Endothelial cell of umbilical vein (primary cell): ENCODE results near the gene CCN2. TPM values are rescaled to one million over a fixed set of nuclear protein-coding genes. Genes with fewer than 3 reads are reported as not detected.

Experiments
- BruUV-seq: library from RNA; stranded (reverse); fragments of 400-500 nt; replicated peaks from 2 replicates; lab custom pipeline; 2021; lab: Mats Ljungman, UMichigan
- CTCF ChIA-PET: fragments of 300-600, 350-600 bp; sonication (Branson Sonifier 250); formaldehyde crosslinking; loops from one replicate; lab custom pipeline; 2021; ENCODE audit warnings: antibody characterized with exemption, inconsistent platforms; lab: Charles Lee
- POLR2A ChIA-PET: fragments of 300-600, 350-600 bp; sonication (Branson Sonifier 250); formaldehyde crosslinking; loops from one replicate; lab custom pipeline; 2021; ENCODE audit warnings: antibody characterized with exemption, inconsistent platforms; lab: Charles Lee
- DNase-seq: peaks from one replicate; pipeline ENCODE4 v3.0.0-alpha.2; 2011; ENCODE audit warnings: low read depth, low spot score
- FAIRE-seq: peaks from 2 replicates; lab custom pipeline; 2011; peaks lifted over from hg19 to GRCh38; lab: Jason Lieb, UNC
- H2AFZ ChIP-seq: 2 replicates; pipeline ENCODE4 v1.6.0; 2012; ENCODE audit warnings: low read depth, low read length, control low read depth, inconsistent platforms
- H3K27ac ChIP-seq: 2 replicates; pipeline ENCODE4 v1.5.1; 2011; ENCODE audit warnings: low read depth, mild to moderate bottlenecking, control low read depth, low read length, moderate library complexity; ENCODE audit not compliant: insufficient read depth
- H3K27me3 ChIP-seq, 2 experiments: 2 replicates each; pipeline versions ENCODE4 v1.6.0 to v1.6.1; 2011; ENCODE audit warnings: low read length in 2 of 2, mixed read lengths in 1 of 2; ENCODE audit not compliant: control insufficient read depth in 2 of 2, insufficient read depth in 2 of 2
- H3K36me3 ChIP-seq, 2 experiments: 2 replicates in 1 of 2; 3 replicates in 1 of 2; pipeline ENCODE4 v1.5.1; 2011; ENCODE audit warnings: low read length in 2 of 2, mild to moderate bottlenecking in 1 of 2, moderate library complexity in 1 of 2; ENCODE audit not compliant: control insufficient read depth in 2 of 2, insufficient read depth in 2 of 2; ENCODE audit errors: extremely low read depth in 1 of 2
- H3K4me1 ChIP-seq: 3 replicates; pipeline ENCODE4 v1.5.1; 2011; ENCODE audit warnings: mild to moderate bottlenecking, low read length; ENCODE audit not compliant: control insufficient read depth, insufficient read depth; ENCODE audit errors: extremely low read depth
- H3K4me2 ChIP-seq: 2 replicates; pipeline ENCODE4 v1.6.1; 2011; ENCODE audit warnings: low read length, control low read depth, mixed read lengths; ENCODE audit not compliant: insufficient read depth
- H3K4me3 ChIP-seq, 3 experiments: fragments of 200-600 bp in 1 of 3; sonication (generic), shearing (Covaris generic) in 1 of 3; replicated peaks in 1 of 3; 2 replicates each; pipeline ENCODE4 v1.5.1; 2011 to 2016; ENCODE audit warnings: control low read depth in 3 of 3, low read length in 3 of 3, mild to moderate bottlenecking in 2 of 3, inconsistent platforms in 1 of 3, low read depth in 1 of 3, moderate library complexity in 1 of 3; ENCODE audit not compliant: insufficient read depth in 1 of 3
- H3K79me2 ChIP-seq: 2 replicates; pipeline ENCODE4 v1.6.0; 2012; ENCODE audit warnings: low read length, inconsistent platforms; ENCODE audit not compliant: control insufficient read depth, insufficient read depth
- H3K9ac ChIP-seq: replicated peaks from 2 replicates; pipeline ENCODE3; 2011; ENCODE audit warnings: low read length, control low read depth; ENCODE audit not compliant: insufficient read depth; ENCODE audit errors: extremely low read depth
- H3K9me1 ChIP-seq: replicated peaks from 3 replicates; pipeline ENCODE4 v1.6.0; 2011; ENCODE audit warnings: mild to moderate bottlenecking, low read length; ENCODE audit not compliant: control insufficient read depth, insufficient read depth; ENCODE audit errors: extremely low read depth
- H3K9me3 ChIP-seq: replicated peaks from 2 replicates; pipeline ENCODE4 v1.5.1; 2012; ENCODE audit warnings: low read length, inconsistent platforms; ENCODE audit not compliant: control insufficient read depth, insufficient read depth
- H4K20me1 ChIP-seq: replicated peaks from 2 replicates; pipeline ENCODE3; 2011; ENCODE audit warnings: mild to moderate bottlenecking, low read length; ENCODE audit not compliant: control insufficient read depth, insufficient read depth; ENCODE audit errors: extremely low read depth
- CTCF ChIP-seq, 2 donors: IDR thresholded peaks; 1 replicate in 1 of 2; 2 replicates in 1 of 2; pipeline ENCODE4 v1.5.1; 2011; ENCODE audit warnings: low read length in 2 of 2, mild to moderate bottlenecking in 2 of 2, moderate library complexity in 2 of 2, control low read depth in 1 of 2, inconsistent platforms in 1 of 2, low read depth in 1 of 2; ENCODE audit not compliant: insufficient read depth in 1 of 2; ENCODE audit errors: extremely low read depth in 1 of 2
- EZH2 ChIP-seq: IDR thresholded peaks from 2 replicates; pipeline ENCODE4 v1.6.1; 2012; ENCODE audit warnings: borderline replicate concordance, low read depth, mild to moderate bottlenecking, moderate library complexity, low read length, inconsistent platforms; ENCODE audit not compliant: severe bottlenecking
- FOS ChIP-seq: IDR thresholded peaks from 2 replicates; pipeline ENCODE4 v1.6.1; 2011; ENCODE audit warnings: mild to moderate bottlenecking, low read length, moderate library complexity, borderline replicate concordance; ENCODE audit not compliant: insufficient read depth
- GATA2 ChIP-seq: IDR thresholded peaks from 2 replicates; pipeline ENCODE4 v1.7.0; 2011; ENCODE audit warnings: low read depth, mild to moderate bottlenecking, moderate library complexity, mixed read lengths, low read length; ENCODE audit not compliant: insufficient read length, insufficient read depth
- JUN ChIP-seq: IDR thresholded peaks from 2 replicates; pipeline ENCODE4 v1.6.1; 2011; ENCODE audit warnings: borderline replicate concordance, low read depth; ENCODE audit not compliant: insufficient read length, insufficient read depth
- MYC ChIP-seq: IDR thresholded peaks from one replicate; pipeline ENCODE4 v1.6.1; 2011; ENCODE audit warnings: mild to moderate bottlenecking, low read depth, low read length
- POLR2A ChIP-seq: IDR thresholded peaks from 2 replicates; pipeline ENCODE4 v1.6.1; 2012; ENCODE audit warnings: low read depth, mild to moderate bottlenecking, control low read depth, low read length
- POLR2AphosphoS5 ChIP-seq: IDR thresholded peaks from 2 replicates; pipeline ENCODE4 v1.6.1; 2012; ENCODE audit warnings: low read depth, mild to moderate bottlenecking, control low read depth, low read length, moderate library complexity; ENCODE audit not compliant: insufficient read depth
- dilution Hi-C: fragments of 300-500 bp; cut with MboI; formaldehyde crosslinking; loops from one replicate; pipeline ENCODE4 v1.15.0; 2019; ENCODE audit warnings: low sequenced_read_pairs; ENCODE audit not compliant: extremely low pct_ligation_motif_present
- intact Hi-C: fragments of 100-400 bp; cut with micrococcal nuclease; formaldehyde crosslinking; loops from one replicate; pipeline ENCODE4 v1.10.0; 2022
- polyA plus RNA-seq, 4 experiments: library from polyadenylated mRNA; depleted of rRNA in 3 of 4; stranded (reverse) in 3 of 4; unstranded in 1 of 4; fragments of >200 nt; gene quantifications; 2 replicates each; pipeline versions ENCODE4 v1.2.1 to v1.2.3, GENCODE V29; 2011 to 2012; ENCODE audit warnings: missing spikeins in 1 of 4
- total RNA-seq: library from RNA; stranded (reverse); gene quantifications from 2 replicates; pipeline ENCODE4 v1.2.3, GENCODE V29; 2021
- TF ChIP-seq, protein P1 (sequence below): IDR thresholded peaks from 2 replicates; pipeline ENCODE4 v1.6.1; 2011; ENCODE audit not compliant: insufficient read depth, insufficient read length

CCN2 gene
- total and polyA plus RNA-seq, 2 donors (not counting 3 experiments of a cell fraction or from before 2014, with no cell fraction given), result 1,926 to 2,488 TPM

DNA sequence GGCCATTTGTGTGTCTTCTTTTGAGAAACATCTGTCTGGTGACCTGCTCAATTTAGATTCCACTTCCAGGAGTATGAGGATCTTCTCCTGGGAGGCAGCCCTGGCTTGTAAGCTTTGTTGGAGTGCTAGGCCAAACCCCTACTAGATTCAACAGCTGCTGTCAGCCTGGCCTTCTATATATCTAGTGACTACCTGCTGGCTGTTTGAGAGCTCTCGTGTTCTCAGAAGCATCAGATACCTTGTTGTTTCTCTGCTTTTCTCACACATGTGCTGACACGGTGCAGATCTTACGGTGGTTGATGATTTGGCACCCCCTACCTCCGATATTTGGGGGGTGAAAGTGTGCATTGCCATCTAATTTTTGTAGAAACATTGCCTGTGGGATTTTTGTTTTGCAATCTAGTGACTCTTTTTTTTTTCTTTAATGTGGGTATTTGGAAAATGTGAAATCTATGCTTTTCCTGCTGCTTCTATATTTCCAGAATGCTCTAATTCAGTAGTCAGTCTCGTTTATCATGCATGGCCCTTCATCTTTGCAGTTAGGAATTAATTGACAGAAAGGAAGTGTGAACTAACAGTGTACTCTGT lies 4.7 kb downstream of the CCN2 start:
- H3K27ac ChIP-seq, result peak overlapping the region; percentile 7
- intact Hi-C loops, result no loop called here

More for the DNA sequence above, 4.7 kb downstream of the CCN2 start:
- CTCF ChIA-PET, result interaction anchor here (0.9 to 7.2 kb wide), 6 partner anchors 10 to 311 kb away, joined by 3 to 74 read pairs (median 3); no protein-coding TSS in a partner anchor
- dilution Hi-C loops, result no loop called here
- no TSS peak for BruUV-seq
- no peaks in the 10 kb centered on the region for H3K9me1 ChIP-seq
- no peak overlapping the region for H3K4me2 ChIP-seq
- peaks cover 25% of the 10 kb centered on the region for H3K79me2 ChIP-seq
- DNase-seq, result no peak
- no peak overlapping the region for H2AFZ ChIP-seq
- POLR2A ChIA-PET, result interaction anchor here (0.9 to 7.3 kb wide), 6 partner anchors 9 to 222 kb away, joined by 3 to 200 read pairs (median 70); no protein-coding TSS in a partner anchor
- peaks cover 10 to 11% of the 10 kb centered on the region in 2 experiments for H3K36me3 ChIP-seq
- TF ChIP-seq FOS (no peak), CTCF (IDR thresholded peaks at IDR 0.05; ENCODE audit: extremely low read depth in 1 of 2, insufficient read depth in 1 of 2, low read depth in 1 of 2, low read length in 2 of 2) (no peak), JUN (no peak), EZH2 (no peak), MYC (no peak), GATA2 (no peak), POLR2AphosphoS5 (no peak), POLR2A (no peak)
- TF ChIP-seq, protein P1, sequence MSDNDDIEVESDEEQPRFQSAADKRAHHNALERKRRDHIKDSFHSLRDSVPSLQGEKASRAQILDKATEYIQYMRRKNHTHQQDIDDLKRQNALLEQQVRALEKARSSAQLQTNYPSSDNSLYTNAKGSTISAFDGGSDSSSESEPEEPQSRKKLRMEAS, result no peak
- no peak for FAIRE-seq
- no peak overlapping the region for H3K9ac ChIP-seq
- H3K4me1 ChIP-seq, result peaks cover under 1% of the 10 kb centered on the region
- no peaks in the 10 kb centered on the region for H4K20me1 ChIP-seq
- H3K4me3 ChIP-seq, result peak overlapping the region in 1 of 3 experiments; percentile 17
- H3K27me3 ChIP-seq, result no peaks in the 10 kb centered on the region
- no peaks in the 10 kb centered on the region for H3K9me3 ChIP-seq
